ENCODE data around the gene RUNX3.

- TF ChIP-seq POLR2A (IDR thresholded peaks at IDR 0.05; ENCODE audit: low read depth, low read length) (no peak), CTCF (IDR thresholded peaks at IDR 0.05; ENCODE audit: extremely low read depth in 1 of 2, insufficient read depth in 1 of 2, low read depth in 1 of 2, low read length in 2 of 2) (no peak), POLR2AphosphoS5 (IDR thresholded peaks at IDR 0.05; ENCODE audit: insufficient read depth, low read depth, low read length) (no peak), EZH2 (IDR thresholded peaks at IDR 0.05; ENCODE audit: borderline replicate concordance, low read depth, low read length, severe bottlenecking) (no peak)
Observed at GRCh38 chr1:24874611-24875234, 55.4 kb downstream of the RUNX3 start.
